Adrenal gland (tissue), 12 donors: Measurements from ENCODE around the gene ERICH3. TPM values are rescaled to one million over a fixed set of nuclear protein-coding genes. Genes with fewer than 3 reads are reported as not detected.
A peak's percentile ranks its signal among the peaks of the same experiment; 100 is the strongest.

ENCODE experiments used
- DNase-seq, 7 donors: peaks; one replicate each; pipeline ENCODE4 v3.0.0-alpha.2; 2019 to 2020
- H3K27ac ChIP-seq, 5 donors: fragments of 200-600 bp; sonication (generic) in 4 of 5; 1 replicate in 3 of 5; 2 replicates in 2 of 5; pipeline versions ENCODE4 v1.5.1 to v1.8.0; 2016 to 2020; ENCODE audit warnings: mild to moderate bottlenecking in 1 of 5
- H3K27me3 ChIP-seq: fragments of 200-600 bp; 2 replicates; pipeline ENCODE4 v1.8.0; 2021
- H3K36me3 ChIP-seq, 2 donors: fragments of 200-600 bp; replicated peaks in 1 of 2; 1 replicate in 1 of 2; 2 replicates in 1 of 2; pipeline versions ENCODE4 v1.5.1 to v1.8.0; 2018 to 2022
- H3K4me1 ChIP-seq, 2 donors: fragments of 200-600 bp; replicated peaks in 1 of 2; 1 replicate in 1 of 2; 2 replicates in 1 of 2; pipeline versions ENCODE4 v1.5.1 to v1.8.0; 2018 to 2021
- H3K4me3 ChIP-seq, 4 donors: fragments of 200-600 bp; sonication (generic) in 3 of 4; one replicate each; pipeline ENCODE4 v1.5.1; 2016 to 2018
- H3K9me3 ChIP-seq, 3 donors: fragments of 200-600 bp; sonication (generic) in 1 of 3; replicated peaks in 1 of 3; 1 replicate in 2 of 3; 2 replicates in 1 of 3; pipeline versions ENCODE4 v1.5.1 to v1.8.0; 2016 to 2021
- POLR2A ChIP-seq, 2 donors: fragments of 450-650 bp; IDR thresholded peaks; one replicate each; pipeline ENCODE4 v1.6.1; 2017; ENCODE audit warnings: antibody characterized with exemption in 2 of 2, mild to moderate bottlenecking in 2 of 2, moderate library complexity in 1 of 2
- WGBS, 4 donors: extraction: QIAGEN DNeasy Blood & Tissue Kit in 2 of 4; methylation state at CpG; one replicate each; pipeline versions ENCODE4 v1.1.5 to v1.1.7; 2013 to 2017; 5-methylcytosine and 5-hydroxymethylcytosine counted together
- intact Hi-C, 2 donors: fragments of 100-400 bp; cut with DNase I; formaldehyde crosslinking; loops; one replicate each; pipeline versions ENCODE4 v1.14.1 to v1.15.0; 2022 to 2023
- polyA plus RNA-seq, 3 donors: library from polyadenylated mRNA; stranded (reverse); fragments of 200-250 nt in 2 of 3; fragments of 350-450 nt in 1 of 3; fragmentation: Illumina TruSeq in 1 of 3; extraction: RNeasy Lipid Tissue Mini Kit (QIAGEN cat#74804) in 1 of 3; gene quantifications; one replicate each; pipeline ENCODE4 v1.2.3, GENCODE V29; 2013 to 2014
- total RNA-seq, 9 donors: library from RNA; depleted of rRNA in 4 of 9; stranded (reverse); fragments of >200 nt in 4 of 9; fragments of 120-200 nt in 1 of 9; fragmentation: NEBNext Ultra II Directional in 1 of 9; extraction: Animal tissue kit (Norgen Biotek cat#: 25700) in 1 of 9; gene quantifications; one replicate each; pipeline versions ENCODE4 v1.1.0 to v1.2.4, GENCODE V29; 2013 to 2023
- TF ChIP-seq, protein P1 (sequence below), 6 experiments: fragments of 450-650 bp in 4 of 6; fragments of 200-600 bp in 2 of 6; sonication (generic) in 1 of 6; IDR thresholded peaks; 1 replicate in 5 of 6; 2 replicates in 1 of 6; pipeline versions ENCODE4 v1.5.1 to v1.8.0; 2016 to 2021; ENCODE audit warnings: antibody characterized with exemption in 6 of 6, mild to moderate bottlenecking in 2 of 6, moderate library complexity in 1 of 6
- donor health status: healthy with polysubstance abuse.
- donor health status: Bipolar disorder and iron deficiency.
- donor health status: DM: yes; HTN: yes; CAD: no.
- donor health status: DM: no; HTN: no; CAD: no.
- donor health status: DM: no; HTN: no; CAD: no.
- donor health status: DM: yes; HTN: yes; CAD: no.

Gene ERICH3
- total and polyA plus RNA-seq, 12 donors, result 0.09 to 9.6 (median 1.1) TPM; not detected in 1

DNA sequence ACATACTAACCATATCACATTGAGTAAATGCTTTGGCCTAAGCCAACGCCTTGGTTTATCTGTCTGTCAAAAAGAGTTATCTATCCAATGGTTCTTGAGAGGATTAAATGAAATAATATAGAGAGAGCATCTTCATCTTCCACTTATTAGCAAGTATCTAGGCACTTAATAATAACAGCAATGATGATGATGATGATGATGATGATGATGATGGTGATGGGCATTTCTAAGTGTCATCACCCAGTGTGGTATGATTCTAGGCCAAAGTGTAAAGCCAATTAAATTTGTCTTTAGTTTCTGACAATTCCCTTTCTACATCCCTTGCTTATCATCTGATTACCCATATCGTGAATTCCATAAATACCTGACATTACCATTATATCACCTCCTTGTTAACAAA is 95.5 kb downstream of the ERICH3 start:
- Histone ChIP-seq H3K27ac (no peak overlapping the region), H3K36me3 (no peaks in the 10 kb centered on the region), H3K27me3 (no peaks in the 10 kb centered on the region), H3K4me1 (no peaks in the 10 kb centered on the region), H3K9me3 (no peaks in the 10 kb centered on the region), H3K4me3 (no peak overlapping the region)
- no peak for TF ChIP-seq POLR2A (IDR thresholded peaks at IDR 0.05)
- WGBS, 4 donors, result 75 to 86% (median 82%) methylated on average over 2 of the region's 2 CpGs
- intact Hi-C loops, result no loop called here
- DNase-seq, result no peak

DNA sequence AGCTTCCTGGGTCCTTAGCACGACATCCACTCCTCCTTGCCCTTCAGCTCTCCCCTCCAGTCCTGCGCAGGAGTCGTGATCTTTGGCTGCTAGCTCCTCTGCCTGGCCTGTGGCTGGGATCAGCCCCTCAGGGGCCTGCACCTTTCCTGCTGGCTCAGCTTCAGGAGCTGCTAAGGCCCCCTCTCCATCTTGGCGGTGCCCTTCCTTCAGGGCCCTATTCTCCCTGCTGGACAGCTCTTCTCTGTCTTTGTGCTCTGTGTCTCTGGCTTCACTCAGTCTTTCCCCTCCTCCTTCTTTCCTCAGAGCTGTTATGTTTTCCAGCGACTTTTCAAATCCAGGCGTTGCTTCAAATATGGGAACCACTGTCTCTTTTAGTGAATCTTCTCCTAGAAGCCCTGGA is 101.7 kb downstream of the ERICH3 start:
- intact Hi-C loops, result no loop called here
- H3K27me3 ChIP-seq, result no peaks in the 10 kb centered on the region
- 77 to 88% (median 82%) methylated on average over 6 of the region's 6 CpGs for WGBS, 4 donors
- H3K4me1 ChIP-seq, result no peaks in the 10 kb centered on the region
- TF ChIP-seq POLR2A (IDR thresholded peaks at IDR 0.05), result no peak
- TF ChIP-seq, protein P1, sequence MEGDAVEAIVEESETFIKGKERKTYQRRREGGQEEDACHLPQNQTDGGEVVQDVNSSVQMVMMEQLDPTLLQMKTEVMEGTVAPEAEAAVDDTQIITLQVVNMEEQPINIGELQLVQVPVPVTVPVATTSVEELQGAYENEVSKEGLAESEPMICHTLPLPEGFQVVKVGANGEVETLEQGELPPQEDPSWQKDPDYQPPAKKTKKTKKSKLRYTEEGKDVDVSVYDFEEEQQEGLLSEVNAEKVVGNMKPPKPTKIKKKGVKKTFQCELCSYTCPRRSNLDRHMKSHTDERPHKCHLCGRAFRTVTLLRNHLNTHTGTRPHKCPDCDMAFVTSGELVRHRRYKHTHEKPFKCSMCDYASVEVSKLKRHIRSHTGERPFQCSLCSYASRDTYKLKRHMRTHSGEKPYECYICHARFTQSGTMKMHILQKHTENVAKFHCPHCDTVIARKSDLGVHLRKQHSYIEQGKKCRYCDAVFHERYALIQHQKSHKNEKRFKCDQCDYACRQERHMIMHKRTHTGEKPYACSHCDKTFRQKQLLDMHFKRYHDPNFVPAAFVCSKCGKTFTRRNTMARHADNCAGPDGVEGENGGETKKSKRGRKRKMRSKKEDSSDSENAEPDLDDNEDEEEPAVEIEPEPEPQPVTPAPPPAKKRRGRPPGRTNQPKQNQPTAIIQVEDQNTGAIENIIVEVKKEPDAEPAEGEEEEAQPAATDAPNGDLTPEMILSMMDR (IDR thresholded peaks at IDR 0.05), result no peak
- H3K4me3 ChIP-seq, result no peak overlapping the region
- H3K27ac ChIP-seq, result no peak overlapping the region
- H3K9me3 ChIP-seq, result no peaks in the 10 kb centered on the region
- no peak for DNase-seq
- H3K36me3 ChIP-seq, result no peaks in the 10 kb centered on the region

DNA sequence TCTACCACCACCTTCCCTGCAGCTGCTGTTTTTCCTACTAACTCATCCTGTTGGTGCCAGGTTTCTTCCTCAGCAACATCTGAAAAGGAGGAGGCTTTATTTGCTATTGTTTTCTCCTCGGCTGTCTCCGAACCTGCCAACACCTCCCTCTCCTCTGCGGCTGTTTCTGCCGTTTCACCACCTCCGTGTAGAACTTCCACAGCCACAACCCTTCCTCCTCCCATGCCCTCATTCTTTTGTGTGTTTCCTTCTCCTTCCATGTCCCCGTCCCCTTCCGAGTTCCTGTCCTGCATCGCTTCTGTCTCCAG is 102.1 kb downstream of the ERICH3 start:
- H3K27me3 ChIP-seq, result no peaks in the 10 kb centered on the region
- no peaks in the 10 kb centered on the region for H3K9me3 ChIP-seq
- H3K4me3 ChIP-seq, result no peak overlapping the region
- no peak for DNase-seq
- no peak overlapping the region for H3K27ac ChIP-seq
- WGBS, 4 donors, result 56 to 71% (median 64%) methylated on average over 8 of the region's 8 CpGs
- H3K36me3 ChIP-seq, result no peaks in the 10 kb centered on the region
- H3K4me1 ChIP-seq, result no peaks in the 10 kb centered on the region
- intact Hi-C loops, result no loop called here
- TF ChIP-seq, protein P1 (IDR thresholded peaks at IDR 0.05), result no peak
- TF ChIP-seq POLR2A (IDR thresholded peaks at IDR 0.05), result no peak

DNA sequence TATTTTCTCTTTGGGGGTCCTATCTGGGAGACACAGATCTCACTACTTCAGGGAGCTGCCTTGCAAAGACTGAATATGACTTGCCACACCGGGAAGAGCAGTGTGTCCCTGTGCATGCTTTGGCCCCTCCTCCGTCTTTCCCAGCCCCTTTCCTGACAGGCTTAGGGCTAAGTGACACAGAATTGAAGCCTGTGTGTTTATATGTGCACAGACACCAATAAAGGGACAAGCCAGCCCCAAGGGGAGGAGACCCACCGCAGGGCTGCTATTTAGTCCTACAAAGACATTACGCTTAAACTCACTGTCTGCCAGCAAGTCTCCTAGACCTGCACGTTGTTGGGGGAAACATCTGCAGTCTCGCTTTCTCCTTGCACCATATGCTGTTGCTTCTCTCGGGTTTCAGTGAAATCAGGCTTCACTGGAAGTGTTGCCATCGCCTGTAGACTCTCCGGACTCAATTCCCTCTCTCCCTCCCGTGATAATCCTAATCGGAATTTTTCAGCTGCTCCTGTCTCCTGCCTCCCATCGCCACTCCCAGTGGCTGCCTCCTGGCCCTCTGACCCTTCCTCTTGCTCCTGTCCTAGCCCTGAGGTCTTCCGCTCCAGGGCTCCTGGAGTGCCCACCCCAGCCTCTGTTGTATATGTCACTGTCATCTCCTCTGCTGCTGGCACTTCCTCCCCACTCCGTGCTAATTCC is 102.6 kb downstream of the ERICH3 start:
- no peak overlapping the region for H3K27ac ChIP-seq
- no peaks in the 10 kb centered on the region for H3K27me3 ChIP-seq
- no peaks in the 10 kb centered on the region for H3K9me3 ChIP-seq
- H3K36me3 ChIP-seq, result no peaks in the 10 kb centered on the region
- H3K4me1 ChIP-seq, result no peaks in the 10 kb centered on the region
- H3K4me3 ChIP-seq, result no peak overlapping the region
- peak in 1 of 7 donors; percentile 64 for DNase-seq
- TF ChIP-seq POLR2A (IDR thresholded peaks at IDR 0.05), result no peak
- TF ChIP-seq, protein P1 (IDR thresholded peaks at IDR 0.05), result no peak
- intact Hi-C loops, result no loop called here
- 48 to 66% (median 52%) methylated on average over 14 of the region's 14 CpGs for WGBS, 4 donors

DNA sequence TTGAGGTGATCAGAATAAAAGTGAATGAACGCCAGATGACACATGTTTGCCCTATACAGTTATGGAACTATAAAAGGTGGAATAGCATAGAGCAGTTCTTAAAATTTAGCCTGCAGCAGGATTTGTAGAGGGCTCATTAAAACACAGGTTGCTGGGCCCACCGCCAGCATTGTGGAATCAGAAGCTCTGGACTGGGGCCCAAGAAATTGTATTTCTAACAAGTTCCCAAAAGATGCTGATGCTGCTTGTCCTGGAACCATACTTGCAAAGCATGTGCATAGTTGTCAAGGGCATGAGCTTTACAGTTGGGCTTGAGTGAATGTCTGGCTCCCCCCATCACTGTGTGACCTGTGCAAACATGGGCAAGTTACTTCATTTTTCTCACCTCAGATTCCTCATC is 123.7 kb downstream of the ERICH3 start:
- no peak for TF ChIP-seq POLR2A (IDR thresholded peaks at IDR 0.05)
- TF ChIP-seq, protein P1 (IDR thresholded peaks at IDR 0.05), result no peak
- no peaks in the 10 kb centered on the region for H3K27me3 ChIP-seq
- no peaks in the 10 kb centered on the region for H3K9me3 ChIP-seq
- 91 to 93% (median 93%) methylated on average over 2 of the region's 2 CpGs for WGBS, 4 donors
- H3K36me3 ChIP-seq, result no peaks in the 10 kb centered on the region
- H3K4me3 ChIP-seq, result no peak overlapping the region
- intact Hi-C loops, result no loop called here
- DNase-seq, result no peak
- no peak overlapping the region for H3K27ac ChIP-seq
- H3K4me1 ChIP-seq, result no peaks in the 10 kb centered on the region
